Measurements from ENCODE around the gene DPP4.

DPP4 gene

DNA sequence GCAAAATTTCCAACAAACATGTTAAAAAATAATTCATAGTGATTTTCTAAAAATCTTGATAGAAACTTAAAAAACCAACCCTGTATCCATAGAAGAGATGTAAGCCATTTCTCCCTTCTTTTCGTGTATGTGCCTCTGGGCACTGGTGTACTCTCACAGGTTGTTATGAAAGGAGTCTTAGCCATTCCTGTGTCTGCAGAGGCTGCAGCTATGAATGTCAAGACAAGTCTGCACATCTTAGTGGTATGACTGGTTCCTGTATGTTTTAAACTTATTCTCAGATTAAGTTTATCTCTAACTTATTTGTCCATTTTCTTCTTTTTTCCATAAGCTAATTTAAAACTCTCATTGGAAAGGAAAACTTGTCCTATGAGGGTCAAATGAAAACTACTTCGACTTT is 84.0 kb downstream of the DPP4 start:
- no peak overlapping the region for H3K27ac ChIP-seq (ENCODE audit: low read length, poor library complexity, severe bottlenecking)
- DNase-seq, result no peak
- no peak overlapping the region for H3K18ac ChIP-seq (ENCODE audit: low read depth in 1 of 2, low read length in 2 of 2)
- H3K9me3 ChIP-seq (ENCODE audit: control insufficient read depth, low read length), result no peaks in the 10 kb centered on the region
- H4K8ac ChIP-seq (ENCODE audit: low read length), result no peak overlapping the region
- H3K27me3 ChIP-seq (ENCODE audit: control insufficient read depth in 1 of 2, insufficient read depth in 1 of 2, low read length in 2 of 2), result no peaks in the 10 kb centered on the region
- peaks cover 2% of the 10 kb centered on the region for H3K4me1 ChIP-seq (ENCODE audit: control insufficient read depth, insufficient read depth, low read depth, low read length)
- no peak overlapping the region for H2AK5ac ChIP-seq (ENCODE audit: low read length, severe bottlenecking)
- no peak overlapping the region for H3K23ac ChIP-seq (ENCODE audit: low read length in 2 of 2)
- no peak overlapping the region for H2BK120ac ChIP-seq (ENCODE audit: low read depth, low read length)
- no peak overlapping the region for H3K4me2 ChIP-seq (ENCODE audit: low read length, poor library complexity, severe bottlenecking)
- no peak overlapping the region for H2BK12ac ChIP-seq (ENCODE audit: low read length in 2 of 2)
- no peak overlapping the region for H3K4me3 ChIP-seq (ENCODE audit: insufficient read depth in 1 of 2, low read depth in 1 of 2, low read length in 2 of 2)
- H3K79me1 ChIP-seq (replicated peaks; ENCODE audit: low read length, poor library complexity, severe bottlenecking), result no peaks in the 10 kb centered on the region
- H4K91ac ChIP-seq (ENCODE audit: low read length), result no peak overlapping the region
- H3K36me3 ChIP-seq (ENCODE audit: control insufficient read depth in 1 of 2, insufficient read depth in 2 of 2, low read depth in 1 of 2, low read length in 2 of 2), result peaks cover 0 to 63% of the 10 kb centered on the region in 2 experiments
- no peak overlapping the region for H2AFZ ChIP-seq (ENCODE audit: low read depth, low read length)
- no peak overlapping the region for H3K9ac ChIP-seq (ENCODE audit: low read length)
- WGBS, result 51% methylated on average over 2 of the region's 2 CpGs
- no peak overlapping the region for H2BK5ac ChIP-seq (ENCODE audit: low read depth, low read length, poor library complexity, severe bottlenecking)
- H3K14ac ChIP-seq (ENCODE audit: low read length in 2 of 2), result no peak overlapping the region
- no peak overlapping the region for H3K4ac ChIP-seq (ENCODE audit: low read depth in 1 of 2, low read length in 2 of 2)
- H2BK15ac ChIP-seq (ENCODE audit: low read depth, poor library complexity, severe bottlenecking), result no peak overlapping the region

DNA sequence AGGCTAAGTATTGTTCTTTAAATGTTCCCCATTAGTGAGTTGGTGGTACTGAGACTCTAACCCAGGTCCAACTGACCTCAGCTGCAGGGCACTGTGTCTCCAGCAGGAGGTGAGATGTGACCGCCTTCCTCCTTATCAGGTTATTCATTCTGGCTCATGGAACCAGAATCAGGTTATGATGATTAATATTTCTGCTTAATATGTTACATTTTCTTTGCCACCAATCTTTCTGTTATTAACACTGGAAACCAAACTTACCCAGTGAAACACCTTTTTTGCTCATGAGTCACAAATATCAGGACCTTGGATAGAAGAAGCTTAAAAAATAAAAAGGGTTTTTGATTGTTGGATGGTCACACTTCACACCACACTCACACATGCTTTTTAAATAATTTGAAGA is 85.4 kb downstream of the DPP4 start:
- no peak overlapping the region for H3K4me3 ChIP-seq (ENCODE audit: insufficient read depth in 1 of 2, low read depth in 1 of 2, low read length in 2 of 2)
- H3K18ac ChIP-seq (ENCODE audit: low read depth in 1 of 2, low read length in 2 of 2), result no peak overlapping the region
- H3K36me3 ChIP-seq (ENCODE audit: control insufficient read depth in 1 of 2, insufficient read depth in 2 of 2, low read depth in 1 of 2, low read length in 2 of 2), result peaks cover 0 to 48% of the 10 kb centered on the region in 2 experiments
- no peak overlapping the region for H3K9ac ChIP-seq (ENCODE audit: low read length)
- H3K4me2 ChIP-seq (ENCODE audit: low read length, poor library complexity, severe bottlenecking), result no peak overlapping the region
- no peak overlapping the region for H4K8ac ChIP-seq (ENCODE audit: low read length)
- H2AK5ac ChIP-seq (ENCODE audit: low read length, severe bottlenecking), result no peak overlapping the region
- no peak overlapping the region for H3K4ac ChIP-seq (ENCODE audit: low read depth in 1 of 2, low read length in 2 of 2)
- no peak overlapping the region for H2BK12ac ChIP-seq (ENCODE audit: low read length in 2 of 2)
- no peak overlapping the region for H2BK15ac ChIP-seq (ENCODE audit: low read depth, poor library complexity, severe bottlenecking)
- H3K9me3 ChIP-seq (ENCODE audit: control insufficient read depth, low read length), result no peaks in the 10 kb centered on the region
- no peak for DNase-seq
- no peak overlapping the region for H3K23ac ChIP-seq (ENCODE audit: low read length in 2 of 2)
- H3K27ac ChIP-seq (ENCODE audit: low read length, poor library complexity, severe bottlenecking), result no peak overlapping the region
- H3K4me1 ChIP-seq (ENCODE audit: control insufficient read depth, insufficient read depth, low read depth, low read length), result peaks cover 2% of the 10 kb centered on the region
- H2BK5ac ChIP-seq (ENCODE audit: low read depth, low read length, poor library complexity, severe bottlenecking), result no peak overlapping the region
- H2BK120ac ChIP-seq (ENCODE audit: low read depth, low read length), result no peak overlapping the region
- no peak overlapping the region for H3K14ac ChIP-seq (ENCODE audit: low read length in 2 of 2)
- no peak overlapping the region for H4K91ac ChIP-seq (ENCODE audit: low read length)
- WGBS, result no CpG with 5 or more reads among the region's 1 CpG
- H2AFZ ChIP-seq (ENCODE audit: low read depth, low read length), result no peak overlapping the region
- H3K79me1 ChIP-seq (replicated peaks; ENCODE audit: low read length, poor library complexity, severe bottlenecking), result no peaks in the 10 kb centered on the region
- no peaks in the 10 kb centered on the region for H3K27me3 ChIP-seq (ENCODE audit: control insufficient read depth in 1 of 2, insufficient read depth in 1 of 2, low read length in 2 of 2)

DNA sequence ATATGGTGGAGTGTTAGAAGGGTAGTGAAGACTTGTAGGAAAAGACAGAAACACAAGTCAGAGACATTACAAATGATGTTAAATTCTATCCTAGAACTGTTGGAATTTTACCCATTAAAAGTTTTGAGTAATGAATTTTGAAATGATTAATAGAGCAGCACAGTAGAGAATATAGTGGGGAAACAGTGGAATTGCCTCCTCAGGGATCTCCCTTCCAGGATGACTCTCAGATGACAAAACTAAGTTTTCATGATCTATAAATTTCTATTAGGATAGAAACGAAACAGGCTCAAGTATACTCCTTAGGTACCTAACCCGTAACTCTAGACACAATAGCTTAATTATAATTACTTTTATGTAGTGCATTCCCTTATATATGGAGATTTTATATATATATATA is 86.7 kb downstream of the DPP4 start:
- Histone ChIP-seq H3K23ac (ENCODE audit: low read length in 2 of 2) (no peak overlapping the region), H2BK15ac (ENCODE audit: low read depth, poor library complexity, severe bottlenecking) (no peak overlapping the region), H3K4me1 (ENCODE audit: control insufficient read depth, insufficient read depth, low read depth, low read length) (peaks cover 2% of the 10 kb centered on the region), H3K9me3 (ENCODE audit: control insufficient read depth, low read length) (no peaks in the 10 kb centered on the region), H3K4ac (ENCODE audit: low read depth in 1 of 2, low read length in 2 of 2) (no peak overlapping the region), H2AK5ac (ENCODE audit: low read length, severe bottlenecking) (no peak overlapping the region), H3K4me3 (ENCODE audit: insufficient read depth in 1 of 2, low read depth in 1 of 2, low read length in 2 of 2) (no peak overlapping the region), H3K27ac (ENCODE audit: low read length, poor library complexity, severe bottlenecking) (no peak overlapping the region), H2BK120ac (ENCODE audit: low read depth, low read length) (no peak overlapping the region), H3K14ac (ENCODE audit: low read length in 2 of 2) (no peak overlapping the region), H2BK12ac (ENCODE audit: low read length in 2 of 2) (no peak overlapping the region), H3K9ac (ENCODE audit: low read length) (no peak overlapping the region), H3K79me1 (replicated peaks; ENCODE audit: low read length, poor library complexity, severe bottlenecking) (no peaks in the 10 kb centered on the region), H3K4me2 (ENCODE audit: low read length, poor library complexity, severe bottlenecking) (no peak overlapping the region), H2AFZ (ENCODE audit: low read depth, low read length) (no peak overlapping the region), H3K27me3 (ENCODE audit: control insufficient read depth in 1 of 2, insufficient read depth in 1 of 2, low read length in 2 of 2) (no peaks in the 10 kb centered on the region), H2BK5ac (ENCODE audit: low read depth, low read length, poor library complexity, severe bottlenecking) (no peak overlapping the region), H4K8ac (ENCODE audit: low read length) (no peak overlapping the region), H3K36me3 (ENCODE audit: control insufficient read depth in 1 of 2, insufficient read depth in 2 of 2, low read depth in 1 of 2, low read length in 2 of 2) (peaks cover 0 to 36% of the 10 kb centered on the region in 2 experiments), H4K91ac (ENCODE audit: low read length) (no peak overlapping the region), H3K18ac (ENCODE audit: low read depth in 1 of 2, low read length in 2 of 2) (no peak overlapping the region)
- WGBS, result no CpG with 5 or more reads among the region's 2 CpGs
- no peak for DNase-seq

DNA sequence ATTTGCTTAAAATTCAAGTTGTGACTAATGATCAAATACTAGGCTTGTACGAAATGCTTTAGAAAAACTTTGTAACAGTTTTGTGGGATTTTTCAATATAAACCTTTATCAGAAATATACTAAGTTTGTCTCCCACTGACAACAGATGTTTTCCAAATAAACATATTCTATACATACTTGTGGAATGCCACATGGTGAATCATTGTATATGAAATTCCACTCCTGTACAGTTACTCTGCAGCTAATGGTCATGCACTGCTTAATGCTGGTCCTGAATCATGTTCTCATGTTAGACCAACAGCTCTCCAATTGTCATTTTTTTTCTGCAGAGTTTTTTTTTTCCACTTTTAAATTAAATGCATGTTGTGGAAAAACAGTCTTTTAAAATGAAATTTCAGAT is 90.1 kb downstream of the DPP4 start:
- Histone ChIP-seq H3K4me1 (ENCODE audit: control insufficient read depth, insufficient read depth, low read depth, low read length) (no peaks in the 10 kb centered on the region), H4K91ac (ENCODE audit: low read length) (no peak overlapping the region), H2BK120ac (ENCODE audit: low read depth, low read length) (no peak overlapping the region), H2AK5ac (ENCODE audit: low read length, severe bottlenecking) (no peak overlapping the region), H3K79me1 (replicated peaks; ENCODE audit: low read length, poor library complexity, severe bottlenecking) (no peaks in the 10 kb centered on the region), H3K36me3 (ENCODE audit: control insufficient read depth in 1 of 2, insufficient read depth in 2 of 2, low read depth in 1 of 2, low read length in 2 of 2) (peaks cover 0 to 11% of the 10 kb centered on the region in 2 experiments), H3K18ac (ENCODE audit: low read depth in 1 of 2, low read length in 2 of 2) (no peak overlapping the region), H3K14ac (ENCODE audit: low read length in 2 of 2) (no peak overlapping the region), H2BK12ac (ENCODE audit: low read length in 2 of 2) (no peak overlapping the region), H3K4ac (ENCODE audit: low read depth in 1 of 2, low read length in 2 of 2) (no peak overlapping the region), H3K9ac (ENCODE audit: low read length) (no peak overlapping the region), H2BK15ac (ENCODE audit: low read depth, poor library complexity, severe bottlenecking) (no peak overlapping the region), H3K27me3 (ENCODE audit: control insufficient read depth in 1 of 2, insufficient read depth in 1 of 2, low read length in 2 of 2) (no peaks in the 10 kb centered on the region), H3K4me2 (ENCODE audit: low read length, poor library complexity, severe bottlenecking) (no peak overlapping the region), H3K23ac (ENCODE audit: low read length in 2 of 2) (no peak overlapping the region), H2BK5ac (ENCODE audit: low read depth, low read length, poor library complexity, severe bottlenecking) (no peak overlapping the region), H3K9me3 (ENCODE audit: control insufficient read depth, low read length) (no peaks in the 10 kb centered on the region), H4K8ac (ENCODE audit: low read length) (no peak overlapping the region), H2AFZ (ENCODE audit: low read depth, low read length) (no peak overlapping the region), H3K4me3 (ENCODE audit: insufficient read depth in 1 of 2, low read depth in 1 of 2, low read length in 2 of 2) (no peak overlapping the region), H3K27ac (ENCODE audit: low read length, poor library complexity, severe bottlenecking) (no peak overlapping the region)
- WGBS, result no CpG with 5 or more reads among the region's 1 CpG
- peak; percentile 54 for DNase-seq
